HFFc6 (cell line): Measurements from ENCODE around the gene ANO10. TPM values are rescaled to one million over a fixed set of nuclear protein-coding genes. Genes with fewer than 3 reads are reported as not detected.

ENCODE experiments used
- DNase-seq: peaks from one replicate; pipeline ENCODE4 v3.0.0-alpha.2; 2018
- H3K27ac Mint-ChIP-seq: 2 replicates; pipeline ENCODE4 v1.8.0; 2020; ENCODE audit warnings: mild to moderate bottlenecking, mixed read lengths
- H3K27me3 Mint-ChIP-seq: 2 replicates; pipeline ENCODE4 v1.8.0; 2021; ENCODE audit warnings: mild to moderate bottlenecking, moderate library complexity, mixed read lengths; ENCODE audit not compliant: insufficient read depth
- H3K36me3 Mint-ChIP-seq: 2 replicates; pipeline ENCODE4 v1.8.0; 2021; ENCODE audit warnings: low read depth, mixed read lengths
- H3K4me1 Mint-ChIP-seq: 2 replicates; pipeline ENCODE4 v1.8.0; 2020; ENCODE audit warnings: low read depth, mixed read lengths
- H3K4me3 Mint-ChIP-seq: 2 replicates; pipeline ENCODE4 v1.8.0; 2020; ENCODE audit warnings: mild to moderate bottlenecking, moderate library complexity, mixed read lengths
- H3K9me3 Mint-ChIP-seq: 2 replicates; pipeline ENCODE4 v1.8.0; 2020; ENCODE audit warnings: mild to moderate bottlenecking, mixed read lengths
- CTCF ChIP-seq: fragments of 200-600 bp; sonication (generic); IDR thresholded peaks from 2 replicates; pipeline ENCODE4 v1.5.0; 2021; ENCODE audit warnings: antibody characterized with exemption, mild to moderate bottlenecking
- total RNA-seq, 6 experiments: library from RNA; stranded (reverse); fragmentation: NEBNext Ultra II Directional; extraction: Animal tissue kit (Norgen Biotek cat#: 25700); gene quantifications; 2 replicates in 1 of 6; 3 replicates in 5 of 6; pipeline ENCODE4 v1.2.3, GENCODE V29; 2021

Gene ANO10
- total RNA-seq, 6 experiments from 2014 or later: 78.3 to 103 (median 90.8) TPM

DNA sequence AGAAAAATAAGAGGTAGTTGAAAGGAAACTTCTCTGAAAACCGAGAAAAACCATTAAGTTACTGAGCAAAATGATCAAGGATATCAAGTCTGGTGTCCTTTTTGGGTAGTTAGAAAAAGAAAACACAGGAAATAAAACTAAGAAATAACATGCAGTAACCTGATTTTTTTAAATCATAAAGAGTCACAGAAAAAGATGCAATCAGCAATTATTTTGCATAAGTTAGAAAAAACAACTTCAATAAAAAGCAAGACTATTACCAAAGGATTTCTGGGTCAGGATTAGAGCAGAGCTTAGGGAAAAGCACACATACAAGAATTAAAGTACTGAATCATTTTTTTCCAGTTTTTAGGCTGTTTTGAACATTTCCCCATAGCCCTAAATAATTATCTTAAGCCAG is 28.5 kb upstream of the ANO10 start:
- peaks cover 6% of the 10 kb centered on the region; the same call in 1 of the 2 replicates for H3K27me3 Mint-ChIP-seq

GRCh38 chr3:43649365-43649968 is 27.7 kb upstream of the ANO10 start:
- Mint-ChIP-seq H3K9me3 (no peaks in the 10 kb centered on the region), H3K4me3 (peak overlapping the region; percentile 48), H3K4me1 (peaks cover 24% of the 10 kb centered on the region), H3K27ac (no peak overlapping the region), H3K36me3 (no peaks in the 10 kb centered on the region), H3K27me3 (peaks cover 1% of the 10 kb centered on the region; the same call in 1 of the 2 replicates)
- TF ChIP-seq CTCF: no peak
- DNase-seq: no peak

More for the DNA sequence above, 28.5 kb upstream of the ANO10 start:
- Mint-ChIP-seq H3K4me3 (no peak overlapping the region; the same call in 1 of the 2 replicates), H3K36me3 (no peaks in the 10 kb centered on the region), H3K4me1 (peaks cover 24% of the 10 kb centered on the region), H3K9me3 (no peaks in the 10 kb centered on the region), H3K27ac (no peak overlapping the region)
- DNase-seq: no peak
- no peak for TF ChIP-seq CTCF

DNA sequence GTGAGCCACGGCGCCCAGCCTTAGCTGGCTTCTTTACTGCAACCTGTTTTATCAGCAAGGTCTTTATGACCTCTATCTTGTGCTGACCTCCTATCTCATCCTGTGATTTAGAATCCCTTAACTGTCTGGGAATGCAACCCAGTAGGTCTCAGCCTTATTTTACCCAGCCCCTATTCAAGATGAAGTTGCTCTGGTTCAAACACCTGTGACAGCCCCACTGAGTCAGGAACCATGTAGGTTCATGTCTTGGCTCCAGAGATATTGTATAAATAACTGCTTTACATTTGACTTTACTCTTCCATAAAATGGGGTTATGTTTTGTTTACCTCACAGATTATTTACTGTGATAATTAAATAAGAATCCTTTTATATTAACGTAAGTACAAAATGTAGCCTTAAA is 27.1 kb upstream of the ANO10 start:
- no peaks in the 10 kb centered on the region for H3K36me3 Mint-ChIP-seq
- H3K27ac Mint-ChIP-seq: no peak overlapping the region
- no peak for TF ChIP-seq CTCF
- H3K27me3 Mint-ChIP-seq: peaks cover 1% of the 10 kb centered on the region; the same call in 1 of the 2 replicates
- no peak for DNase-seq
- peaks cover 24% of the 10 kb centered on the region for H3K4me1 Mint-ChIP-seq
- peak overlapping the region; percentile 48; the same call in 1 of the 2 replicates for H3K4me3 Mint-ChIP-seq
- no peaks in the 10 kb centered on the region for H3K9me3 Mint-ChIP-seq

DNA sequence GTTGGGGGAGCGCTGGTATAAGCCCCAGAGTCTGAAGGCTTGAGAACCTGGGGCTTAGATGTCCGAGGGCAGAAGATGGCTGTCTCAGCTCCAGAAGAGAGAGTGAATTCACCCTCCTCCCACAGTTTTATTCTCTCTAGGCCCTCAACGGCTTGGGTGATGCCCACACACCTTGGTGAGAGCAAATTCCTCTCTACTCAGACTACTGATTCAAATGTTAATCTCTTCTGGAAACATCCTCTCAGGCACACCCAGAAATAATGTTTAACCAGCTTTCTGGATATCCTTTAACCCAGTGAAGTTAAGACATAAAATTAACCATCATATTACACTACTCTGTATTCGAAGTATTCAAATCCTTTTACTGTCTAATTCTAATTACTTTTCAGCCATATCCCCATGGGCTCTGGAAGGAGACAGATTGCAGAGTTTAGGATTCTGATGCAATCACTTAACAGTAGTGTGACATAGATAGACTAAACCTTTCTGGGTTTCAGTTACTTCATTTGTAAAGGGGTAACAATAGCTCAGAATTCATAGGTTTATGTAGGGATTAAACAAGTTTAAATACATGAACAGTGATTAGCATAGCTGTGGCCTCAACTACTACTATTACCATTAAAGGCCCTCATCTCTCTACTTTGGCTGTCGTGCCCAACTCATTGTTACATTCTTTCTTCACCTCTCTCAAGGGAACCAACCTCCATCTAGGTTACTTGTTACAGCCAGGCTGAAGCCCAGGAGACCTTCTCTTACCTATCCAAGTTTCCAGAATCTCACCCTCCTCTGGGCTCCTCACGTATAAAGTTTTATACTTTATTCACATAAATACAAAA is 25.7 kb upstream of the ANO10 start:
- H3K4me3 Mint-ChIP-seq: no peak overlapping the region
- no peak for TF ChIP-seq CTCF
- DNase-seq: no peak
- H3K27ac Mint-ChIP-seq: no peak overlapping the region
- no peaks in the 10 kb centered on the region for H3K9me3 Mint-ChIP-seq
- H3K4me1 Mint-ChIP-seq: peaks cover 24% of the 10 kb centered on the region
- peaks cover 2% of the 10 kb centered on the region; the same call in 1 of the 2 replicates for H3K27me3 Mint-ChIP-seq
- no peaks in the 10 kb centered on the region for H3K36me3 Mint-ChIP-seq

GRCh38 chr3:43644443-43644842 is 22.6 kb upstream of the ANO10 start:
- H3K4me1 Mint-ChIP-seq: peaks cover 36% of the 10 kb centered on the region

More at GRCh38 chr3:43644443-43644842, 22.6 kb upstream of the ANO10 start:
- H3K9me3 Mint-ChIP-seq: no peaks in the 10 kb centered on the region
- no peaks in the 10 kb centered on the region for H3K36me3 Mint-ChIP-seq
- DNase-seq: no peak
- no peak overlapping the region for H3K27ac Mint-ChIP-seq
- TF ChIP-seq CTCF: no peak
- no peak overlapping the region for H3K4me3 Mint-ChIP-seq
- H3K27me3 Mint-ChIP-seq: peaks cover 1% of the 10 kb centered on the region
